D721Med (cell line): ENCODE results near the gene OR10J5.

Source experiments
- DNase-seq: peaks from one replicate; pipeline ENCODE4 v3.0.0; 2011; ENCODE audit warnings: low spot score; ENCODE audit not compliant: insufficient read length
- FAIRE-seq: peaks from 2 replicates; lab custom pipeline; 2011; peaks lifted over from hg19 to GRCh38; lab: Jason Lieb, UNC
- CTCF ChIP-seq: IDR thresholded peaks from 2 replicates; pipeline ENCODE4 v1.5.1; 2012; ENCODE audit warnings: mild to moderate bottlenecking, control low read depth; ENCODE audit not compliant: insufficient read depth; ENCODE audit errors: missing control alignments

Gene OR10J5

DNA sequence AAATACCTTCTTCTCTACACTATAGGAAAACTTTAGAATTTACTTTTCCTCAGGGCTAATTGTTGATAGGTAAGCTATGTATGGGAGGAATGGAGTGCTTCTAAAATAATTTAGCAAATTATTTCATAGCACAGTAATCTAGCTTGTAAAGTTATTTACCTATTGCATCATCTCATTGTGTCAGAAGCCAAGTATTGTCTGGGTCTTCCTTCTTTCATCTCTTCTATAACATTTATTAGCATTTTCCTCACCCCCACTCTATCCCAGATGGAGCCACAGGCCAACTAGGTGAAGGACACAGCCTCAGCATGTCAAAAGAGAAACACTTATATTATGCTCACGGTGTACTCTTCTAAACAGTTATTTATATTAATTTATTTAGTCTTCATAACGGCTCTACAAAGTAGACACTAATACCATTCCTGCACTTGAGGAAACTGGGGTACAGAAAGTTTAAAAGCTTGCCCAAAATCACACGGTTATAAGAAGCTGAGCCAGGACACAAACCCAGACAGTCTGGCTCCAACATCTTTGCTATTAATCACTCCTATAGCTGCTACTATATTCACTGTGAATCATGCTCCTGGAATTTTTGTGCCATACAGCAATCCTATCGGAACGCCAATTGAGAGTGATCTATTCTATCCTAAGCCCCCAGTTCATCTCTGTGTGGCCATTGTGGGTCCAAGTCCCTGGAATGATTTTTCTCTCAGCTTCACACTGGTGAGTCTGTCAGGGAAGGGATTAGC lies 43.1 kb downstream of the OR10J5 start:
- DNase-seq (no peak), FAIRE-seq (no peak)
- no peak for TF ChIP-seq CTCF
